Body of pancreas (tissue), 4 donors: ENCODE results near the gene CCDC63. TPM values are rescaled to one million over a fixed set of nuclear protein-coding genes. Genes with fewer than 3 reads are reported as not detected.

Source experiments
- ATAC-seq: fragments of 150-250 bp; one replicate; pipeline ENCODE4 v1.9.1; 2016
- DNase-seq, 4 donors: peaks; one replicate each; pipeline ENCODE4 v3.0.0-alpha.2; 2019
- H3K27ac ChIP-seq, 4 donors: fragments of 200-600 bp; sonication (generic); 1 replicate in 3 of 4; 2 replicates in 1 of 4; pipeline versions ENCODE4 v1.5.1 to v1.6.1; 2016 to 2019; ENCODE audit warnings: mild to moderate bottlenecking in 1 of 4, mixed read lengths in 1 of 4, moderate library complexity in 1 of 4
- H3K27me3 ChIP-seq, 2 donors: fragments of 200-600 bp; sonication (generic); one replicate each; pipeline ENCODE4 v1.6.0; 2016; ENCODE audit warnings: mild to moderate bottlenecking in 1 of 2
- H3K36me3 ChIP-seq, 2 donors: fragments of 200-600 bp; sonication (generic); replicated peaks in 1 of 2; 2 replicates each; pipeline ENCODE4 v1.5.1; 2016; ENCODE audit warnings: low read depth in 2 of 2; ENCODE audit not compliant: insufficient read depth in 1 of 2
- H3K4me1 ChIP-seq: fragments of 200-600 bp; sonication (generic); one replicate; pipeline ENCODE4 v1.6.0; 2016
- H3K4me3 ChIP-seq, 2 donors: fragments of 200-600 bp; sonication (generic); 1 replicate in 1 of 2; 2 replicates in 1 of 2; pipeline ENCODE4 v1.5.1; 2016 to 2019
- H3K9me3 ChIP-seq, 3 donors: fragments of 200-600 bp; sonication (generic); 1 replicate in 2 of 3; 2 replicates in 1 of 3; pipeline ENCODE4 v1.5.1; 2016
- POLR2A ChIP-seq, 3 donors: fragments of 450-650 bp; IDR thresholded peaks; one replicate each; pipeline ENCODE4 v1.6.1; 2016; ENCODE audit warnings: antibody characterized with exemption in 3 of 3, mild to moderate bottlenecking in 2 of 3
- WGBS, 2 donors: methylation state at CpG; one replicate each; pipeline ENCODE4 v1.1.5; 2017; 5-methylcytosine and 5-hydroxymethylcytosine counted together
- intact Hi-C: fragments of 100-400 bp; cut with DNase I; formaldehyde crosslinking; loops from one replicate; pipeline ENCODE4 v1.15.1; 2023
- total RNA-seq, 2 donors: library from RNA; depleted of rRNA; stranded (reverse); fragments of >200 nt; gene quantifications; one replicate each; pipeline ENCODE4 v1.1.0, GENCODE V29; 2016
- TF ChIP-seq, protein P1 (sequence below), 7 experiments: fragments of 450-650 bp in 4 of 7; fragments of 200-600 bp in 3 of 7; sonication (generic) in 3 of 7; IDR thresholded peaks; one replicate each; pipeline ENCODE4 v1.5.1; 2016 to 2019; ENCODE audit warnings: antibody characterized with exemption in 7 of 7

CCDC63 gene
- total RNA-seq = not detected

GRCh38 chr12:110846615-110847566 is at the start of gene CCDC63:
TSS of gene CCDC63 (plus strand) at chr12:110846987. CDS start at chr12:110852955, 5,968 bp downstream.
- peak; percentile 25 to 60 (median 31) for DNase-seq
- no peak within 1 kb of the TSS for H3K4me3 ChIP-seq
- no peaks in the 10 kb centered on the region for H3K36me3 ChIP-seq
- TF ChIP-seq, protein P1, sequence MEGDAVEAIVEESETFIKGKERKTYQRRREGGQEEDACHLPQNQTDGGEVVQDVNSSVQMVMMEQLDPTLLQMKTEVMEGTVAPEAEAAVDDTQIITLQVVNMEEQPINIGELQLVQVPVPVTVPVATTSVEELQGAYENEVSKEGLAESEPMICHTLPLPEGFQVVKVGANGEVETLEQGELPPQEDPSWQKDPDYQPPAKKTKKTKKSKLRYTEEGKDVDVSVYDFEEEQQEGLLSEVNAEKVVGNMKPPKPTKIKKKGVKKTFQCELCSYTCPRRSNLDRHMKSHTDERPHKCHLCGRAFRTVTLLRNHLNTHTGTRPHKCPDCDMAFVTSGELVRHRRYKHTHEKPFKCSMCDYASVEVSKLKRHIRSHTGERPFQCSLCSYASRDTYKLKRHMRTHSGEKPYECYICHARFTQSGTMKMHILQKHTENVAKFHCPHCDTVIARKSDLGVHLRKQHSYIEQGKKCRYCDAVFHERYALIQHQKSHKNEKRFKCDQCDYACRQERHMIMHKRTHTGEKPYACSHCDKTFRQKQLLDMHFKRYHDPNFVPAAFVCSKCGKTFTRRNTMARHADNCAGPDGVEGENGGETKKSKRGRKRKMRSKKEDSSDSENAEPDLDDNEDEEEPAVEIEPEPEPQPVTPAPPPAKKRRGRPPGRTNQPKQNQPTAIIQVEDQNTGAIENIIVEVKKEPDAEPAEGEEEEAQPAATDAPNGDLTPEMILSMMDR (IDR thresholded peaks at IDR 0.05) = peak in 6 of 7 experiments; percentile 13 to 43 (median 22)
- TF ChIP-seq POLR2A (IDR thresholded peaks at IDR 0.05) = no peak
- WGBS, 2 donors = 16 to 41% methylated on average over 26 to 59 of the region's 60 CpGs
- H3K9me3 ChIP-seq = no peaks in the 10 kb centered on the region
- no peak within 1 kb of the TSS for H3K27ac ChIP-seq
- peak; percentile 30 for ATAC-seq
- intact Hi-C loops = no loop called here
- H3K4me1 ChIP-seq = peaks cover 6% of the 10 kb centered on the region
- H3K27me3 ChIP-seq = peaks cover 0 to 15% of the 10 kb centered on the region in 2 donors

GRCh38 chr12:110798461-110798860 is 48.3 kb upstream of the CCDC63 start:
- WGBS, 2 donors = 55 to 62% methylated on average over 3 of the region's 3 CpGs
- H3K36me3 ChIP-seq = no peaks in the 10 kb centered on the region
- DNase-seq (peak in 1 of 4 donors; percentile 24), ATAC-seq (peak; percentile 35)
- H3K27me3 ChIP-seq = no peaks in the 10 kb centered on the region
- no peak overlapping the region for H3K4me3 ChIP-seq
- no peaks in the 10 kb centered on the region for H3K9me3 ChIP-seq
- TF ChIP-seq, protein P1 (IDR thresholded peaks at IDR 0.05) = no peak
- TF ChIP-seq POLR2A (IDR thresholded peaks at IDR 0.05) = no peak
- no peak overlapping the region for H3K27ac ChIP-seq
- intact Hi-C loops = no loop called here
- no peaks in the 10 kb centered on the region for H3K4me1 ChIP-seq

DNA sequence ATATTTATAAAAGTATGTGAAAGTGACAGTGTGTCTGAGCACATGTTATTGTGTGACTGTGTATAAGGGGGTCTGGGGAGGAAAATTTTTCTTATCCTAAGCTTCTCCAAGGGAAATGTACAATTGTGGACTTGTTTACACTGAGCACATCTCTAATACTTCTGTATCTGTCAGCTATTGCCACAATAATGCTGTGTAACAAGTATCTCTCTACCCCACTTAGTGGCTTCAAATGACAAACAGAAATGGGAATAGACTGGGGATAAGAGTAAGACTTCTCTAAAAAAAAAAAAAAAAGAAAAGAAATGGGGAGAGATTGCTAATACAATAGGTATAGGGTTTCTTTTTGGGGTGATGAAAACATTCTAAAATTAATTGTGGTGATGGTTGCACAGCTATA is 44.3 kb upstream of the CCDC63 start:
- intact Hi-C loops = no loop called here
- Histone ChIP-seq H3K4me1 (no peaks in the 10 kb centered on the region), H3K27ac (no peak overlapping the region), H3K9me3 (peaks cover 0 to 7% (median 0%) of the 10 kb centered on the region in 3 donors), H3K36me3 (no peaks in the 10 kb centered on the region), H3K4me3 (no peak overlapping the region), H3K27me3 (no peaks in the 10 kb centered on the region)
- no peak for ATAC-seq
- TF ChIP-seq, protein P1 (IDR thresholded peaks at IDR 0.05) = no peak
- no peak for TF ChIP-seq POLR2A (IDR thresholded peaks at IDR 0.05)
- DNase-seq = no peak

DNA sequence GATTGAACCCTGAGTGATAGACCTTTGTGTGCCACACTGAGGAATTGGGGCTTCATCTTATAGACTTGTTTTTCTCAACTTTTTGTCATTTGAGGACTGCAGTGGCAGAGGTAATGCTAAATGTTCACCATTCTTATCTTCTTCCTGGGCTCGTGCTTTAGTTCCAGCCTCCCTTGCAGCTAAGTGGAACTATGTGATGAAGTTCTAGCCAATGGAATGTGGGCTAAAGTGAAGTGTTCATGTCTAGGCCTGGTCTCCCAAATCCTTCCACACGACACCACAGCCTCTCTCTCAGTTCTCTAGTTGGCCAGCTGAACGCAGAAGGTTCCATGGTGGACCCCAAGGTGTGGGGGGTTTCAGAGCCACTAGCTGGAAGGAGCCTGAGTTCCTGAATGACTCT is 42.4 kb upstream of the CCDC63 start:
- no peaks in the 10 kb centered on the region for H3K4me1 ChIP-seq
- TF ChIP-seq POLR2A (IDR thresholded peaks at IDR 0.05) = no peak
- TF ChIP-seq, protein P1 (IDR thresholded peaks at IDR 0.05) = no peak
- H3K36me3 ChIP-seq = no peaks in the 10 kb centered on the region
- no peak overlapping the region for H3K27ac ChIP-seq
- ATAC-seq (no peak), DNase-seq (no peak)
- intact Hi-C loops = no loop called here
- 83% methylated on average over 3 of the region's 3 CpGs for WGBS, 2 donors
- H3K27me3 ChIP-seq = no peaks in the 10 kb centered on the region
- peaks cover 0 to 7% (median 0%) of the 10 kb centered on the region in 3 donors for H3K9me3 ChIP-seq
- H3K4me3 ChIP-seq = no peak overlapping the region
